MCF 10A (cell line): ENCODE measurements around the gene BTBD2. TPM values are rescaled to one million over a fixed set of nuclear protein-coding genes. Genes with fewer than 3 reads are reported as not detected.

ENCODE experiments used
- BruUV-seq: library from RNA; stranded (reverse); fragments of 400-500 nt; replicated peaks from 2 replicates; lab custom pipeline; 2021; lab: Mats Ljungman, UMichigan
- CTCF ChIA-PET: fragments of 300-600 bp; sonication (Branson Sonifier 250); formaldehyde crosslinking; extraction: SDS; loops from one replicate; lab custom pipeline; 2021; ENCODE audit warnings: antibody characterized with exemption, inconsistent platforms; lab: Yijun Ruan, JAX
- POLR2A ChIA-PET: fragments of 300-600, 350-650 bp; sonication (Branson Sonifier 250); formaldehyde crosslinking; extraction: SDS; loops from one replicate; lab custom pipeline; 2020; ENCODE audit warnings: antibody characterized with exemption, inconsistent platforms; lab: Yijun Ruan, JAX
- DNase-seq: peaks from one replicate; pipeline ENCODE4 v3.0.0-alpha.2; 2018; ENCODE audit not compliant: unreplicated experiment
- H3K27ac Mint-ChIP-seq: one replicate; pipeline ENCODE4 v1.8.0; 2022; ENCODE audit warnings: mild to moderate bottlenecking, low read depth, mixed read lengths; ENCODE audit not compliant: unreplicated experiment
- H3K27me3 Mint-ChIP-seq: one replicate; pipeline ENCODE4 v1.8.0; 2022; ENCODE audit warnings: mixed read lengths; ENCODE audit not compliant: insufficient read depth, unreplicated experiment
- H3K36me3 Mint-ChIP-seq: one replicate; pipeline ENCODE4 v1.8.0; 2022; ENCODE audit warnings: mild to moderate bottlenecking, moderate library complexity, mixed read lengths; ENCODE audit not compliant: insufficient read depth, unreplicated experiment
- H3K4me1 Mint-ChIP-seq: one replicate; pipeline ENCODE4 v1.8.0; 2022; ENCODE audit warnings: mixed read lengths; ENCODE audit not compliant: insufficient read depth, unreplicated experiment
- H3K4me3 Mint-ChIP-seq: one replicate; pipeline ENCODE4 v1.8.0; 2022; ENCODE audit warnings: mild to moderate bottlenecking, moderate library complexity, mixed read lengths; ENCODE audit not compliant: unreplicated experiment
- H3K9me3 Mint-ChIP-seq: one replicate; pipeline ENCODE4 v1.8.0; 2022; ENCODE audit warnings: mixed read lengths; ENCODE audit not compliant: unreplicated experiment
- intact Hi-C: fragments of 100-400 bp; cut with micrococcal nuclease; formaldehyde crosslinking; loops from 2 replicates; pipeline ENCODE4 v1.14.1; 2022
- total RNA-seq: library from RNA; stranded (reverse); gene quantifications from 2 replicates; pipeline ENCODE4 v1.2.3, GENCODE V29; 2022
- TF ChIP-seq, protein P1 (sequence below): fragments of 200-600 bp; IDR thresholded peaks from one replicate; pipeline ENCODE4 v1.8.0; 2022; ENCODE audit warnings: antibody characterized with exemption, mild to moderate bottlenecking; ENCODE audit not compliant: unreplicated experiment

Gene BTBD2
- total RNA-seq, 1 experiment from 2014 or later = 53.1 TPM

DNA sequence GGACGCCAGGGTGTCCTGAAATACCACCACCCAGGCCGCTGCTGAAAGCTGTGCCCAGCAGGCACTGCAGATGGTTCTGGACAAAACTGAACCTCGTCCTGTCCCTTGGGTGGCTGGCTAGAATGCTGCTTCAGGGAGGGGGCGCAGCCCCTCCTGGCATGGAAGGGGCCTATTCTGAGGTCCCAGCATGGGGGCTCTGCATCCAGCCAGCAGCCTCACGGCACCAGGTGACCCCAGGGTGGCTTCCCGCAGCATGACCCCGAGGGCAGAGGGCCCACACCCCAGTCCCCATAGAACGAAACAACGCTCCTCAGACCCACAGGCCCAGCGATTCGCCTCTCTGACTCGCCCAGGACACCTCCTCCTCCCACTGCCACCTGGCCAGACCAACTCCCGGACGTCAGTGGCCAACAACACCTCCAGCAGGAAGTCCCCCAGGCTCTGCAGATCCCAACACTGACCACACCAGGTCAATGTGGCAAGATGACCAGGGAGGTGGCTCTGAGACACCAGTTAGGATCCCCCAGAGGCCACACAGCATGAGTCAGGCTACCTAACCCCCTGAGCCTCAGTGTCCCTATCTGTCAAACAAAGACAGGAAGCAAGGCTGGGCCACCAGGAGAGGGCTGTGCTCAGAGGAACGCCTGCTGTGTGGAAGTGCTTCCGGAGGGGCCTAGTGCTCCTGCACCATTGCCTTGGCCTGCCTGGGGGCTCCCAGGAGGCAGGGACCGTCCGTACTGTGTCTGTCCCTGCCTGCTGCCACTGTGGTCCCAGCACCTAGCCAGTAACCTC lies 29.4 kb upstream of the BTBD2 start:
- H3K27ac Mint-ChIP-seq = no peak overlapping the region
- BruUV-seq = no TSS peak
- H3K27me3 Mint-ChIP-seq = no peaks in the 10 kb centered on the region
- intact Hi-C loops = no loop called here
- no peak for DNase-seq
- TF ChIP-seq, protein P1, sequence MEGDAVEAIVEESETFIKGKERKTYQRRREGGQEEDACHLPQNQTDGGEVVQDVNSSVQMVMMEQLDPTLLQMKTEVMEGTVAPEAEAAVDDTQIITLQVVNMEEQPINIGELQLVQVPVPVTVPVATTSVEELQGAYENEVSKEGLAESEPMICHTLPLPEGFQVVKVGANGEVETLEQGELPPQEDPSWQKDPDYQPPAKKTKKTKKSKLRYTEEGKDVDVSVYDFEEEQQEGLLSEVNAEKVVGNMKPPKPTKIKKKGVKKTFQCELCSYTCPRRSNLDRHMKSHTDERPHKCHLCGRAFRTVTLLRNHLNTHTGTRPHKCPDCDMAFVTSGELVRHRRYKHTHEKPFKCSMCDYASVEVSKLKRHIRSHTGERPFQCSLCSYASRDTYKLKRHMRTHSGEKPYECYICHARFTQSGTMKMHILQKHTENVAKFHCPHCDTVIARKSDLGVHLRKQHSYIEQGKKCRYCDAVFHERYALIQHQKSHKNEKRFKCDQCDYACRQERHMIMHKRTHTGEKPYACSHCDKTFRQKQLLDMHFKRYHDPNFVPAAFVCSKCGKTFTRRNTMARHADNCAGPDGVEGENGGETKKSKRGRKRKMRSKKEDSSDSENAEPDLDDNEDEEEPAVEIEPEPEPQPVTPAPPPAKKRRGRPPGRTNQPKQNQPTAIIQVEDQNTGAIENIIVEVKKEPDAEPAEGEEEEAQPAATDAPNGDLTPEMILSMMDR = no peak
- peaks cover 50% of the 10 kb centered on the region for H3K36me3 Mint-ChIP-seq
- POLR2A ChIA-PET = no interaction called here
- no peaks in the 10 kb centered on the region for H3K9me3 Mint-ChIP-seq
- H3K4me3 Mint-ChIP-seq = no peak overlapping the region
- peaks cover 20% of the 10 kb centered on the region for H3K4me1 Mint-ChIP-seq
- CTCF ChIA-PET = interaction anchor here (0.6 kb wide), 1 partner anchor 24 kb away, joined by 3 read pairs; no protein-coding TSS in a partner anchor

DNA sequence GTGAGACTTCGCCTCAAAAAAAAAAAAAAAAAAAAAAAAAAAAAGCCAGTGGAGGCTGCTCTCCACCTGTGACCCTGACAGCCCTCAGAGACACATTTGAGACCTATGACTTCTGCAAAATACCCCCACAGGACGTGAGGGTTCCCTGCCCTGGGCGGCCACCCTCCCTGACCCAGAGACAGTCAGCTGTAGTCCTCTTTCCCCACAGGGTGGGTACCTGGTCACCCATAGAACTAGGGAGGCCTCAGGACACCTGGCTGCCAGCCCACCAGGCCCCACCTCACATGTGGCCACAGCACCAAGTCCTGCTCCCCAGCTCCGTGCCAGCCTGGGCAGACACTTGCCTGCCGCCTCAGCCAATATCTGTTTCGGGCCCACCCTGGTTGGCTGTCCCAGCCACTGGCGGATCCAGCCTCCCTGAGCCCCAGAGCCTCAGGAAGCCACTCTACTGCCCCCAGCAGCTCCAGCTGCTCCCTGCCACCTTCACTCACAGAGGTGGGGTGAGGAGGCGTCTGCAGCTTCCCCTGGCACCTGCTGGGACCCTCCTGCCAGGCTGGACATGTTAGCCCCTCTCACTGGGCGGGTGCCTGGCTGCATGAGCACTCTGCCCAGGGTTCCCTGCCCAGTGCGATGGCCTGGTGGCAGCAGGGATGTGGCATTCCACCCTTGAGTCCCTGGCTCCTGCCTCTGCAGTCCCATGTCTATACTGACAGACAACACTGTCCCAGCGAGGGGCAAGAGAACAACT lies 28.6 kb upstream of the BTBD2 start:
- Mint-ChIP-seq H3K27me3 (no peaks in the 10 kb centered on the region), H3K4me1 (peaks cover 16% of the 10 kb centered on the region), H3K27ac (no peak overlapping the region), H3K36me3 (peaks cover 48% of the 10 kb centered on the region), H3K9me3 (no peaks in the 10 kb centered on the region), H3K4me3 (no peak overlapping the region)
- BruUV-seq = no TSS peak
- no peak for DNase-seq
- CTCF ChIA-PET = interaction anchor here (0.6 kb wide), 1 partner anchor 25 kb away, joined by 3 read pairs; no protein-coding TSS in a partner anchor
- intact Hi-C loops = loop anchor here (2.0 kb wide), 1 partner anchor 25 kb away; no protein-coding TSS in a partner anchor
- POLR2A ChIA-PET = interaction anchor here (0.8 to 4.4 kb wide), 3 partner anchors 9 to 15 kb away, joined by 3 to 87 read pairs (median 27); partner anchors contain the start of gene MKNK2
- TF ChIP-seq, protein P1 = no peak

DNA sequence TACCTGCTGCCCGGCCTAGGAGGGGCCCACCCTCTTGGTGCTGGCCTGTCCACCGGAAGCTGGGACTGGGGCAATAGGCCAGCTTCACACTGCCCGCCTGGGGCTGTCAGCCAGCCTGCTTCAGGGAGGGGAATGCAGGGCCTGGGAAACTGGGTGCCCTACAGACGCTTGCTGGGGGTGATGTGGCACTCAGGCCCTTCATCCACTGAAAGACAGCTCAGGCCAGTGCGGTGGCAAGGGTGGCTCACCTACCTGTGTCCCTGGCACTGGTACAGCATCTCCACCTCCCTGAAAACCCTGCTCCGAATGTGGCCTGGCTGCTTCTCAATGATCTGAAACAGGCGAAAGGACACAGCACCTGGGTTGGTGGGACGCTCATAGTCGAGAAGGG lies 27.7 kb upstream of the BTBD2 start:
- Mint-ChIP-seq H3K27me3 (no peaks in the 10 kb centered on the region), H3K9me3 (no peaks in the 10 kb centered on the region), H3K4me1 (peaks cover 16% of the 10 kb centered on the region), H3K4me3 (peak overlapping the region; percentile 56), H3K36me3 (peaks cover 55% of the 10 kb centered on the region), H3K27ac (peak overlapping the region; percentile 31)
- no TSS peak for BruUV-seq
- TF ChIP-seq, protein P1 = no peak
- POLR2A ChIA-PET = interaction anchor here (1.4 to 4.4 kb wide), 4 partner anchors 10 to 24 kb away, joined by 4 to 87 read pairs (median 16); partner anchors contain the start of gene MKNK2
- CTCF ChIA-PET = interaction anchor here (0.6 to 1.8 kb wide), 5 partner anchors 11 to 479 kb away, joined by 3 to 6 read pairs (median 5); no protein-coding TSS in a partner anchor
- intact Hi-C loops = loop anchor here (2.0 kb wide), 1 partner anchor 24 kb away; no protein-coding TSS in a partner anchor
- DNase-seq = no peak
